ENCODE measurements around the gene USP33.
"Not testable (repeated sequence)": the region's sequence is repeated elsewhere in the genome, so short reads cannot be mapped to it uniquely, and the experiment has no call there.

USP33 gene

DNA sequence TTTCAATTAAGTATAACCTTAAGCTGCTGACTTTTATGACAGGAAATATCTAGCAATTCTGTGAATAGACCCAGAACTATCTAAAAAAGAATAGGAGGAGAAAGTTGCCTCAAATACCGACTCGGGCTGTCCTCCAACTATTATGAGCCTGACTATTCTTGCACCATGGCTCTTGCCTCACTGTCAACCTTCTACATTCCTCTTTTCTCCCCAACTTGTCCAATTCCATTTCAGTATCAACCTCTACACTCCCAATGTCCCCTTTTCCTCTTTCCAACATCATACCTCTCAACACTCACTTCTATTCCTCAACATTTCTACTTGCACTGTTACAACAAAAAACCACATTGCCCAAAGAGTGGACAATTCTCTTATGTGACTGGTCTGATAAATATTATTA lies 79.5 kb downstream of the USP33 start:
- TF ChIP-seq, protein P1, sequence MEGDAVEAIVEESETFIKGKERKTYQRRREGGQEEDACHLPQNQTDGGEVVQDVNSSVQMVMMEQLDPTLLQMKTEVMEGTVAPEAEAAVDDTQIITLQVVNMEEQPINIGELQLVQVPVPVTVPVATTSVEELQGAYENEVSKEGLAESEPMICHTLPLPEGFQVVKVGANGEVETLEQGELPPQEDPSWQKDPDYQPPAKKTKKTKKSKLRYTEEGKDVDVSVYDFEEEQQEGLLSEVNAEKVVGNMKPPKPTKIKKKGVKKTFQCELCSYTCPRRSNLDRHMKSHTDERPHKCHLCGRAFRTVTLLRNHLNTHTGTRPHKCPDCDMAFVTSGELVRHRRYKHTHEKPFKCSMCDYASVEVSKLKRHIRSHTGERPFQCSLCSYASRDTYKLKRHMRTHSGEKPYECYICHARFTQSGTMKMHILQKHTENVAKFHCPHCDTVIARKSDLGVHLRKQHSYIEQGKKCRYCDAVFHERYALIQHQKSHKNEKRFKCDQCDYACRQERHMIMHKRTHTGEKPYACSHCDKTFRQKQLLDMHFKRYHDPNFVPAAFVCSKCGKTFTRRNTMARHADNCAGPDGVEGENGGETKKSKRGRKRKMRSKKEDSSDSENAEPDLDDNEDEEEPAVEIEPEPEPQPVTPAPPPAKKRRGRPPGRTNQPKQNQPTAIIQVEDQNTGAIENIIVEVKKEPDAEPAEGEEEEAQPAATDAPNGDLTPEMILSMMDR (IDR thresholded peaks at IDR 0.05), result no peak
- TF ChIP-seq ZFX (IDR thresholded peaks at IDR 0.05; ENCODE audit: borderline replicate concordance), result no peak
- H3K27ac ChIP-seq, result no peak overlapping the region

DNA sequence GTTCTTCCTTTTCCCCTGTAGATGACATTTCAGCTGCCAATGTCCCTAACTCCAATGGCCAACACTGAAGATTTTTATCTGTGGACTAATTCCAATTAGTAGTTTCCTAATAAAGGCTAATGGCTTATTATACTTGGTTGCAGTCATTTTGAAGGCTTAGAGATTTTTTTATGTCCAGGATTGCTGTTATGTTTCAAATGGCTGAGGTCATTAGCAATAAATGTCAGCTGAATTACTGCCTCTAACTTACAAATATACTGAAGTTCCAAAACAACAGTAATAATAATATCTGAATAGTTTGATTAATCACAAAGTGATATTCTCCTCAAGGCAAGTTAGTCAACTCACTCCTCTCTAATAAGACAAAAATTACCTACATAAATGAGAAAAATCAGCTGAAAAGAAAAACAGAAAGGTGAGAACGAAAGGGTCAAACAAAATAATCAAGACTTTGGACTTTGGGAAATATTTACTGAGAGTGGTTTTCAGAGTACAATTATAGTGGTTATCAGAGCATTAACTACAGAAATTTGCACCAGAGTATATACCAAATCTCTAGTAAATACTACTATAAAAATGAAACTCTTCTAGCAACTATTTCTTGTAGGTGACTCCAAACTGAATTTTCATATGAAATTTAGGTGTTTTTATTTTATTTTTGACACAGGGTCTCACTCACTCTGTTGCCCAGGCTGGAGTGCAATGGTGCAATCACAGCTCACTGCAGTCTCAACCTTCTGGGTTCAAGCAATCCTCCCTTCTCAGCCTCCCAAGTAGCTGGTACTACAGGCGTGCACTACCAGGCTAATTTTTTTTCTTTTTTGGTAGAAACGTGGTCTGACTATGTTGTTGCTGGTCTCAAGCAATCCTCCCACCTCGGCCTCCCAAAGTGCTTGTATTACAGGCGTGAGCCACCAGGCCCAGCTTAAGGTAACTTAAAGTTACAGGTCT lies 80.7 kb downstream of the USP33 start:
- H3K27ac ChIP-seq, result peak overlapping the region; percentile 36
- TF ChIP-seq ZFX (IDR thresholded peaks at IDR 0.05; ENCODE audit: borderline replicate concordance), result no peak
- TF ChIP-seq, protein P1 (IDR thresholded peaks at IDR 0.05), result no peak

DNA sequence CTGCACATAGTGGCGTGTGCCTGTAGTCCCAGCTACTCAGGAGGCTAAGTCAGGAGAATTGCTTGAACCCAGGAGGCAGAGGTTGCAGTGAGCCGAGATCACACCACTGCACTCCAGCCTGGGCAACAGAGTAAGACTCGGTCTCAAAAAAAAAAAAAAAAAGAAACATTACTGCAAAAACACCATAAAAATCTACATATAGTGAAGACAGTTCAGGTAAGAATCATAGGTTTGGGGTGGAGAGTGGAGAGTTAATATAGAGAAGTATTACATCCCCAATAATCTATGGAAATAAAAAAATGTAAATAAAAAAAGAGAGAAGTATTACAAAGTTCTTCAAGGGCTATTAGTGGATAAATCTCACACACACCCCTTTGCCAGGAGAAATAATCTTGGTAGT lies 84.8 kb downstream of the USP33 start:
- not testable (repeated sequence) for H3K27ac ChIP-seq

DNA sequence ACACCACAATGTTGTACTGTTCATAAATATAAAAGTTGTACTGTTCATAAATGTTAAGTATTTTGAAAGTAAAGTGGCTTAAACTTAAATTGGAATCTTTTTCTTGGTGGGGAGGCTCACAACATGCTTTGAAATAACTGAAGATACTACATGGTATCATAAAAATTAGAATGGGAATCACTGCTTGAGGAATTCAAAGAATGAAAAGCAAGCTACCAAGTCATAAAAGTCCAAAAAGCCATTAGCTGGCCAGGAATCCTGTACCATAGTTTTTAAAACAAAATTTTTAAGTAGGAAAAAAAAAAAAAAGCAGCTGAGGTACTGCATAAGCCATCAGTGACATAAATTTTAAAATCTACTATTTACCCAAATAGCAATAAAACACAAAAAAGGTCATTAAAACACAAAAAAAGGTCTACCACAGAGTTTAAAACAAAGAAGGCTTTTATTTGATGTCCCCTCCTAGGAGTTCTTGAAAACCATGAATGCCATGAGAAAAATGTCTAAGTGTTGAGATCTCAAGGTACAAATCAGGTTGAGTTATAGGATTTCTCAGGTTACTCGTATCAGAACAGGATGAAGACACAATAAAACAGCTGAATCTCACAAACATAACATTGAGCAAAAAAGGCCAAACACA lies 85.8 kb downstream of the USP33 start:
- TF ChIP-seq, protein P1 (IDR thresholded peaks at IDR 0.05), result no peak
- no peak for TF ChIP-seq ZFX (IDR thresholded peaks at IDR 0.05; ENCODE audit: borderline replicate concordance)
- H3K27ac ChIP-seq, result no peak overlapping the region

DNA sequence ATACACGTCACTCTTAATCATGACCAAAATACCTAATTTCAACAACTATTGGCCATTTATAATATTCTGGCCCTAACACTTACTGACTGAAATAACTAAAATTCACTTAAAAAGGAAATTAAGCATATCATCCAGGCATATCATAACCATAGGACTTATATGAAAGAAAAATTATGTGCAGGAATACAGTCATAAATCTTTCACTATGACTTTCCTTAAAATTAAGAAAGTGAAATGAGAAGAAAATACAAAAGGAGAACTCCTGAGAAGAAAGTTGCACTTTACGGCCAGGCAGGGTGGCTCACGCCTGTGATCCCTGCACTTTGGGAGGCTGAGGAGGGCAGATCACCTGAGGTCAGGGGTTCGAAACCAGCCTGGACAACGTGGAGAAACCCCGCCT lies 86.6 kb downstream of the USP33 start:
- TF ChIP-seq, protein P1 (IDR thresholded peaks at IDR 0.05), result no peak
- no peak for TF ChIP-seq ZFX (IDR thresholded peaks at IDR 0.05; ENCODE audit: borderline replicate concordance)
- H3K27ac ChIP-seq, result no peak overlapping the region

DNA sequence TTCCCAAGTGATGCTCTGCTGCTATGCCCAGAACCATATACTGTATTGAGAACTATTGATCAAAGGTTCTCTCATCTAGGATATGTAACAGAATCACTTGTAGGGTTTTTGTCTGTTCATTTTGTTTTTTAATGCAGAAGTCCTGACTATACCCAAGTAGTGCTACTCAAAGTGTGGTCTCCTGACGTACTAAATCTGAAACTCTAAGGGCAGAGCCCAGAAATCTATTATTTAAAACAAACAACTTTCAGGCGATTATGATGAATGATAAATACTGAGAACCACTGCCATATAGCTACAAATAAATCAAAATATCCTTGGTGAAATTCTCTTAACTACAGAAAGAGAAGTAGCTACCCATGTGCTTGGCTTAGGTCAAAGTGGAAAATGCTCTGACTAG lies 87.3 kb downstream of the USP33 start:
- TF ChIP-seq ZFX (IDR thresholded peaks at IDR 0.05; ENCODE audit: borderline replicate concordance), result no peak
- TF ChIP-seq, protein P1 (IDR thresholded peaks at IDR 0.05), result no peak
- no peak overlapping the region for H3K27ac ChIP-seq

DNA sequence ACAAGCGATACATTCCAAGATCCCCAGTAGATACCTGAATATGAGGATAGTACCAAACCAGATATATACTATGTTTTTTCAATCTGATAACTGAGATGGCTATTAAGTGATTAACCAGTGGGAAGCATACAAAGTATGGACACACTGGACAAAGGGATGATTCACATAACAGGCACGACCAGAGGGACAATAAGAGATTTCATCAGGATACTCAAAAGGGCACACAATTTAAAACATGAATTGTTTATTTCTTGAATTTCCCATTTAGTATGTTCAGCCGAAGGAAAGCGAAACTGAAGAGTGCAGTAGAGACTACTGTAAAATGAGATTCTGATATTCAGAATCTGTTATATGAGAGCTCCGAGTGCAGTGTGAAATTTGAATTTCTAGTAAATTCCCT lies 87.8 kb downstream of the USP33 start:
- TF ChIP-seq, protein P1 (IDR thresholded peaks at IDR 0.05), result no peak
- TF ChIP-seq ZFX (IDR thresholded peaks at IDR 0.05; ENCODE audit: borderline replicate concordance), result no peak
- no peak overlapping the region for H3K27ac ChIP-seq
